HUES64 (cell line): ENCODE data around the gene USP21.

ENCODE experiments used
- H3K27ac ChIP-seq: 2 replicates; pipeline ENCODE4 v1.7.0; 2013; ENCODE audit warnings: low read depth, low read length, inconsistent platforms
- H3K27me3 ChIP-seq: 2 replicates; pipeline ENCODE4 v1.6.1; 2013; ENCODE audit warnings: mild to moderate bottlenecking, low read length; ENCODE audit not compliant: insufficient read depth
- H3K36me3 ChIP-seq: 2 replicates; pipeline ENCODE4 v1.6.1; 2013; ENCODE audit warnings: mild to moderate bottlenecking, low read length; ENCODE audit not compliant: insufficient read depth
- H3K4me1 ChIP-seq: 2 replicates; pipeline ENCODE4 v1.6.1; 2013; ENCODE audit warnings: mild to moderate bottlenecking, low read length, moderate library complexity; ENCODE audit not compliant: insufficient read depth
- H3K4me3 ChIP-seq: 2 replicates; pipeline ENCODE4 v1.5.1; 2013; ENCODE audit warnings: mild to moderate bottlenecking, low read length, moderate library complexity
- H3K9ac ChIP-seq: 2 replicates; pipeline ENCODE4 v1.6.1; 2013; ENCODE audit warnings: mild to moderate bottlenecking, low read depth, low read length
- H3K9me3 ChIP-seq: 2 replicates; pipeline ENCODE4 v1.6.1; 2013; ENCODE audit warnings: low read depth, low read length; ENCODE audit not compliant: insufficient read depth
- WGBS: fragments of 150-250, 120-280 bp; methylation state at CpG from one replicate; pipeline ENCODE4 v1.1.7; 2013; ENCODE audit warnings: missing lambda C conversion rate; 5-methylcytosine and 5-hydroxymethylcytosine counted together

The USP21 gene

DNA sequence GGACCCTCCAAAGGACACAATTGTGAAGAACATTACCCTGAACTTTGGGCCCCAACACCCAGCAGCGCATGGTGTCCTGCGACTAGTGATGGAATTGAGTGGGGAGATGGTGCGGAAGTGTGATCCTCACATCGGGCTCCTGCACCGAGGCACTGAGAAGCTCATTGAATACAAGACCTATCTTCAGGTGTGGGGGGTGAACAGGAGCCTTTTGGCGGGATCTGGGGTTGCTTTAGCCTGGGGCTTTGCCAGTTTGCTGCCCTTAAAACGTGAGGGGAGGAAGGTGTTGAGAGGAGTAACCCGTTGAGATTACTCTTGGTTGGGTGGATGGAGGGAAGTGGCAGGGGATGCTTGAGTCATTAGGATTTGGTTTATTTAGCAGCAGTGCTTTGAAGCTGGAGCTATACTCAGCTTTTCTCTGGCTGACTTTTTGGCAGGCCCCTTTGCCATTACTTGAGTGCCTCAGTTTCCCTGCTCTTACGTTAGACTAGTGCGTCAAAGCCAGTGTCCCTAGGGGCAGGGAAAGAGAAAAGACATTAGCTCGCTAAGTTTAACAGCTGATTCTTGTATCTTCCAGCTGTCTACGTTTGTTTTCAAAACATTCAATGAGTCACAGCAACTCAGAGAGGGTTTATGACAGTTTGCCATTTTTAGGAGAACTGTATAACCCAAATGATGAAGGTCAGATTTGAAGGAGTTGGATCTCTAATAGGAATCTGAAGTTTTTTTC is 47.3 kb downstream of the USP21 start:
- no peaks in the 10 kb centered on the region for H3K27me3 ChIP-seq
- 93% methylated on average over 12 of the region's 12 CpGs for WGBS
- H3K4me3 ChIP-seq: no peak overlapping the region
- H3K9me3 ChIP-seq: no peaks in the 10 kb centered on the region
- H3K4me1 ChIP-seq: peaks cover 4% of the 10 kb centered on the region
- H3K36me3 ChIP-seq: peaks cover 73% of the 10 kb centered on the region
- no peak overlapping the region for H3K9ac ChIP-seq
- no peak overlapping the region for H3K27ac ChIP-seq

DNA sequence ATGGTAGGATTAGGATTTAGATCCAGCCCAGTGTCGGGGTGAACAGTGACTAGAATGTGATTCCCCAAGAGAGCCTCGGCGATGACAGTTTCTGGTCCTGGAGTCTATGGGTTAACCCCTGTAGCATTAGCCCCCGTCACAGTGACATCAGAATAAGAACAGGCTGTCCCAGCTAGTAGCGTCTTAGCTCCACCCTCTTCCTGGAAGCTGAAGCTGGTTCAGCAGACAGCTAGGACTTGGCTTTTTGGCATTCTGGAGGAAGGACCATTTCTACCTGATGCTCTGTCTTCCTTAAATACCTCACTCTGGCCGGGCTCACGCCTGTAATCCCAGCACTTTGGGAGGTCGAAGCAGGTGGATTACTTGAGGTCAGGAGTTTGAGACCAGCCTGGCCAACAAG is 47.9 kb downstream of the USP21 start:
- Histone ChIP-seq H3K27ac (no peak overlapping the region), H3K4me1 (no peaks in the 10 kb centered on the region), H3K9me3 (no peaks in the 10 kb centered on the region), H3K4me3 (no peak overlapping the region), H3K36me3 (peaks cover 79% of the 10 kb centered on the region), H3K27me3 (no peaks in the 10 kb centered on the region), H3K9ac (no peak overlapping the region)
- WGBS: 84% methylated on average over 8 of the region's 8 CpGs

DNA sequence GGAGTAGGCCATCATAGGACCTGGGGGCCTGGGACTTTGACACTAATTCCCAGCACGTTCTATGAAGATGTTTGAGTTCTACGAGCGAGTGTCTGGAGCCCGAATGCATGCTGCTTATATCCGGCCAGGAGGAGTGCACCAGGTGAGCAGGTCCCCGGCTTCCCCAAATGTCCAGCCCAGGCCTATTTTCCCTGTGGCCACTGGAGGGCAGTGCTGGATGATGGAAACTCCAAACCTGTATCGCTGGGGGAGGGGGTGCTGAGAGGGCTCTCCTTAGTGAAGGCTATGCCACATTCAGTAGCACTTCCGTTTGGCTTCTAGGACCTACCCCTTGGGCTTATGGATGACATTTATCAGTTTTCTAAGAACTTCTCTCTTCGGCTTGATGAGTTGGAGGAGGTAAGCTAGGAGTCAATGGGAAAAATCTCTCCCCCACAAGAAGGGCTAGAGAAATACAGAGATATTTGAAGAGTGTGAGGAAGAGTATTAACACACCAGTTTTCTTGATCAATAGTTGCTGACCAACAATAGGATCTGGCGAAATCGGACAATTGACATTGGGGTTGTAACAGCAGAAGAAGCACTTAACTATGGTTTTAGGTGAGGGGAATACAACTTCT is 50.6 kb downstream of the USP21 start:
- no peak overlapping the region for H3K9ac ChIP-seq
- no peaks in the 10 kb centered on the region for H3K9me3 ChIP-seq
- H3K36me3 ChIP-seq: peaks cover 89% of the 10 kb centered on the region
- no peak overlapping the region for H3K27ac ChIP-seq
- WGBS: 54% methylated on average over 10 of the region's 11 CpGs
- no peak overlapping the region for H3K4me3 ChIP-seq
- H3K27me3 ChIP-seq: no peaks in the 10 kb centered on the region
- no peaks in the 10 kb centered on the region for H3K4me1 ChIP-seq

DNA sequence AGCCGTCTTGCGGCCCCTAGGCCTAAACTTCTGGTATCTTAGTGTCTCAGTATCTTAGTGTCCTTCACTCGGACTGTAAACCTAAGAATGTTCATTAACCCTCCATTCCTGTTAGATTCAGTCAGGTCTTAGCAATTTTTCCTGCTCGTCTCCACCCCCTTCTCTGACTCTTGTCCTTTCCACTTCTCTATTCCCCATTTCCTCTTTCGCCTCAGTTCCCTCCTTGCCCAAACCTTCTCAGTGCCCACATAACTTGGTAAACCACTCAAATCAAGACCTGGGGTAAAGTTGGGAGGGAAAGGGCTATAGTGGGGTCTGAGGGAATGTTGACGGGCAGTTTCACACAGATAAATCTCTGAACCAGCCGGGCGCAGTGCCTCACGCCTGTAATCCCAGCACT is 55.1 kb downstream of the USP21 start:
- H3K4me1 ChIP-seq: peaks cover 5% of the 10 kb centered on the region
- 96% methylated on average over 9 of the region's 9 CpGs for WGBS
- H3K36me3 ChIP-seq: peaks cover 50% of the 10 kb centered on the region
- no peak overlapping the region for H3K9ac ChIP-seq
- no peaks in the 10 kb centered on the region for H3K27me3 ChIP-seq
- no peak overlapping the region for H3K27ac ChIP-seq
- no peaks in the 10 kb centered on the region for H3K9me3 ChIP-seq
- no peak overlapping the region for H3K4me3 ChIP-seq

DNA sequence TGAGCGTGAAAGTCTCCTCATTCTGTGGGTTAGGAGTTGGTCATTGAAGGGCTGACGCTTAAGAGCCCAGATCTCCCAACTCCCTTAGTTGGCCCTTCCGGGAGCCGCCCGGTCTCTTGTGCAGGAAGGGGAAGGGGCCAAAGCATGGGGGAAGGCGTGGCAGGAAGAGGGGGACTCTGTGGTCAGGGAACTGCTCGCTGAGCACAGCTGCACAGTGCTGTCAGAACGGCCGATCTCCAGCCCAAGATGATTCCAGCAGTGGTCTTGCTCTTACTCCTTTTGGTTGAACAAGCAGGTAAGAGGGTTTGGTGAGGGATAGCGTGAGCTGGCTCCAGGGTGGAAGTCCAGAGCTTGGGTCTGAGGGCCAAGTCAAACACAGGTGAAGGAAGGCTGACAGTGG is 55.8 kb downstream of the USP21 start, which contains the start of gene FCER1G:
Gene FCER1G (plus strand): TSS at position 220 of the 400 bp plus-strand sequence. CDS start 27 bp downstream, at position 247.
- Histone ChIP-seq H3K36me3 (peaks cover 45% of the 10 kb centered on the region), H3K4me3 (no peak within 1 kb of the TSS), H3K9me3 (no peaks in the 10 kb centered on the region), H3K27ac (no peak within 1 kb of the TSS), H3K27me3 (no peaks in the 10 kb centered on the region), H3K4me1 (peaks cover 5% of the 10 kb centered on the region), H3K9ac (no peak within 1 kb of the TSS)
- WGBS: 94% methylated on average over 10 of the region's 10 CpGs
